GM18951 (cell line): ENCODE data around the gene ADAMTS2.

Experiments
- POLR2A ChIP-seq: IDR thresholded peaks from 4 replicates; pipeline ENCODE4 v1.6.1; 2011; ENCODE audit warnings: mild to moderate bottlenecking; ENCODE audit not compliant: insufficient read length, insufficient read depth; ENCODE audit errors: extremely low read depth
- in situ Hi-C: fragments of 300-500 bp; cut with MboI; formaldehyde crosslinking; loops from one replicate; pipeline ENCODE4 v1.12.0; 2022; ENCODE audit warnings: low sequenced_read_pairs, mixed read lengths, inconsistent platforms; ENCODE audit not compliant: unreplicated experiment

The ADAMTS2 gene

DNA sequence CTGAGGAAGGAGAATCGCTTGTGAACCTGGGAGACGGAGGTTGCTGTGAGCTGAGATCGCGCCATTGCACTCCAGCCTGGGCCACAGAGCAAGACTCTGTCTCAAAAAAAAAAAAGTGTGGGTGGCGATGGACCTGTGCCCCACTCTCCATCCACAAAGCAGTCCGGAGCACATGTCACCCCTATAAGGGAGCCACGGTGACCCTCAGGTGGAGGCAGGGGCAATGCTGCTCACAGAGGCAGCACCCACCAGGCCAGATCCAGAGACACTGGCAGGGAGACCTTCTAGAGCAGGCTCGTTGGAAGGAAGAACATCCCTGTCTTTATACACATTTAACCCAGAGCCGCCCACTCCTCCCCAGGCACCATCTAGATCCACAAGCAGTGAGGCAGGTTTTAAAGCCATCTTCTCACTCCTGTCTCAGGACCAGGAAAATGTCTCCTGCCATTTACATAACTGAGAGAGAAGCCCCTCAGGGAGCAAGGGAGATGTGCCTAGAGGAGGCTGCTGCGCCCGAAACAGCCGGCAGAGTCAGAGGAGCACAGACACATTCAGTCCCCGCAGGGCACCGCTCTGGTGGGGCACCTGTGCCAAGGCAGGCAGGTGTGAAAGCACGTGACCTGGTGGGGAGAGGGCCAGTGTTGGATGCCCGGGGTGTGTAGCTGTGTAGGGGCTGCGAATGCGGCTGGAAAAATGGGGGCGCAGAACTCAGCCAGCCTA, 31.6 kb upstream of the ADAMTS2 start:
- no peak for TF ChIP-seq POLR2A
- in situ Hi-C loops, result no loop called here

DNA sequence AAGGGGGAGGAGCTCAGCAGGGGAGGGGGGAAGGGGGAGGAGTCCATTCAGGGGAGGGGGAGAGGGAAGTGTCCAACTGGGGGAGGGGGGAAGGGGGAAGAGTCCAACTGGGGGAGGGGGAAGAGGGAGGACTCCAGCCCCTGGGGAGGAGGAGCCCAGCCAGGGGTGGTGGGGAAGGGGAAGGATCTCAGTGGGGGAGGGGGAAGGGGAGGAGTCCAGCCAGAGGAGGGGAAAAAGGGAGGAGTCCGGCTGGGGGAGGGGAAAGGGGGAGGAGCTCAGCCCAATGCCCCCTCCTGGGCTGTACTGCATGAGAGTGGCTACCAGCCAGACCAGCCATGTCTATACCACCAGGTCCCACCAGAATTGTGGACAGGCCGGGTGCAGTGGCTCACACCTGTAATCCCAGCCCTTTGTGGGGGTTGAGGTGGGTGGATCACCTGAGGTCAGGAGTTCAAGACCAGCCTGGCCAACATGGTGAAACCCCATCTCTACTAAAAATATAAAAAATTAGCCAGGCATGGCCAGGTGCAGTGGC, 30.6 kb upstream of the ADAMTS2 start:
- in situ Hi-C loops, result no loop called here
- no peak for TF ChIP-seq POLR2A

DNA sequence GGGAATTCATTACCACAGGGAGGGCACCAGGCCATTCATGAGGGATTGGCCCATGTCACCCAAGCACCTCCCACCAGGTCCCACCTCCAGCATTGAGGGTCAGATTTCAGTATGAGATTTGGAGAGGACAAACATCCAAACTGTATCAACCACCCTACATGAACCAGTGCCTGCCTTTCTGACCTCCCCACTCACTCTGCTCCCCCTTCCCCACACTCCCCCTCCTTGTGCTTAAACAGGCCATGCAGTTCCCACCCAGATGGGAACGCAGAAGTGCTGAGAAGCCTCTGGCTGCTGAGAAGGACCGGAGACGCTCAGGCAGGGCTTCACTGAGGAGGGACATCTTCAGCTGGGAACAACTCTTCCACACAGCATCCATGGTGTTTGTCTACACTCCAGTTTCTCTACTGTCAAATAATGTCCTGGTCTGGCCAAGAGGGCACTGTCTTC, 30.0 kb upstream of the ADAMTS2 start:
- TF ChIP-seq POLR2A, result no peak
- in situ Hi-C loops, result no loop called here

DNA sequence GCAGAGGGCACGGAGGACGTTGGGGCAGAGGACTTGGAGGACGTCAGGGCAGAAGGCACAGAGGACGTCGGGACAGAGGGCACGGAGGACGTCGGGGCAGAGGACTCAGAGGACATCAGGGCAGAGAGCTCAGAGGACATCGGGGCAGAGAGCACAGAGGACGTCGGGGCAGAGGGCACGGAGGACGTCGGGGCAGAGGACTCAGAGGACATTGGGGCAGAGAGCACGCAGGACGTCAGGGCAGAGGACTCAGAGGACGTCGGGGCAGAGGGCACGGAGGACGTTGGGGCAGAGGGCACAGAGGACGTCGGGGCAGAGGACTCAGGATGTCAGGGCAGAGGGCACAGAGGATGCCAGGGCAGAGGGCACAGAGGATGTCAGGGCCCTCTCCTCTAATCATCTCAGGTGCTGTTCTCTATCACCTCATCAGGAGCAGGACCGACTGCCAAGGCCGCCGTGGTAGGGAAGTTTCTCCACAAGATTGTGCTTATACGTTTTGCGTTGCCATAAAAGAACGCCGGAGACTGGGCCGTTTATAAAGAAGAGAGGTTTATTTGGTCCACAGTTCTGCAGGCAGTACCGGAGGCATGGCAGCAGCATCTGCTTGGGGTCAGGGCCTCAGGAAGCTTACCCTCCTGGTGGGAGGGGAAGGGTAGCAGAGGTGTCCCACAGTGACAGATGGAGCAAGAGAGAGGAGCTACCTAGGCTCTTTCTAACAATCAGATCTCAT, 29.4 kb upstream of the ADAMTS2 start:
- no peak for TF ChIP-seq POLR2A
- in situ Hi-C loops, result no loop called here

DNA sequence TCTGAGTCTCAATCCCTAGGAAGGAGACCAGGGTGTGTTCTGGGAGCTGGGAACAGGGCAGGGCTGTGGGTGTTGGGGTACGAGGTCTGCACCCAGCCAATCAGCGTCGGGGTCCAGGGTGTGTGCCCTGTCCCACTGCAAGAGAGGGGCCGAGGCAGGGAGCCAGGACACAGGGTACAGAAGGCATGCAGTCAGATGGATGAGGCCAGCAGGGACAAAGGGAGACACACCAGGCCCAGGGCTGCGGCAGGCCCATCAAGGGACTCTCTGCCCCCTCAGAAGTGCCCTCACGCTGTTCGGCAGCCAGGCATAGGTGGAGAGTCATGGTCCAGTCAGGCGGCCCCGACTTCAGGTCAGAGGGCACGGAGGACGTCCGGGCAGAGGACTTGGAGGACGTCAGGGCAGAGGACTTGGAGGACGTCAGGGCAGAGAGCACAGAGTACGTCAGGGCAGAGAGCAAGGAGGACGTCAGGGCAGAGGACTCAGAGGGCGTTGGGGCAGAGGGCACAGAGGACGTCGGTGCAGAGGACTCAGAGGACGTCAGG, 28.8 kb upstream of the ADAMTS2 start:
- TF ChIP-seq POLR2A, result no peak
- in situ Hi-C loops, result no loop called here

DNA sequence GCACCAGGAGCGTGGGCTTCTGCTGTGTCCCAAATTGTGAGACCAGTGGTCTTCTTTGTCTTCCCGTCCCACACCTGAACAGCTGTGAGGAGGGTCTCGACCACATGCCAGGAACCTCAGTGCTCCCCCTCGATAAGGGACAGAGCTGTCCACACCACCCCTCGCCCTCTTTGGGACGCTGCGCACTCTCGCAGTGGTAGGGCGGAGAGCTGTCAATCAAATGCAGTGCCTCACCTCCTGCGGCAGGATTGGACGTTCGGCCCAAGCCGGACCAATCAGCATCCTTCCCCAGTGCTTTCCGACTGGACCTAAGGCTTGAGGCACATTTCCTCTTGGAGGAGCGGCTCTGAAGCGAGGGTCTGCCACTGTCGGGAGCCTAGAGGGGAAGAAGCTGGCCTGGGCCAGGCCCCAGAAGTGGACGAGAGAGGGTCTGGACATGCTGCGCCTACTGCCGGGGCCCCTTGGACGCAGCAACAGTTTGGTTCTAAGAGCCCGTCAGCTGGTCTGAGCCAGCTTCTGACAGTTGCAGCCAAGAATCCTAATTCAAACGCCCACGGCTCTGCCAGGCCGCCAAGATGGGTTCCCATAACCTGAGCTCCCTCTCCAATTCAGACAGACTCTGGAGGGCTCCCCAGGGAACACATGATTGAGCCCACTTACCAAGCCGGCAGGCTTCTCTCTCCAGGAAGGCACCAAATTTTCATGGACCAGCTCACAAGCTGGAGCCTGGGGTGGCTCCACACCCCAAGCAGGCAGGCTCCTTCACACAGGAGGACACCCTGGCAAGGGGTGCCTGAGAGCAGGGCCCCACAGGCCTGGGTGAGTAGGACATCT, 28.1 kb upstream of the ADAMTS2 start:
- no peak for TF ChIP-seq POLR2A
- in situ Hi-C loops, result no loop called here

DNA sequence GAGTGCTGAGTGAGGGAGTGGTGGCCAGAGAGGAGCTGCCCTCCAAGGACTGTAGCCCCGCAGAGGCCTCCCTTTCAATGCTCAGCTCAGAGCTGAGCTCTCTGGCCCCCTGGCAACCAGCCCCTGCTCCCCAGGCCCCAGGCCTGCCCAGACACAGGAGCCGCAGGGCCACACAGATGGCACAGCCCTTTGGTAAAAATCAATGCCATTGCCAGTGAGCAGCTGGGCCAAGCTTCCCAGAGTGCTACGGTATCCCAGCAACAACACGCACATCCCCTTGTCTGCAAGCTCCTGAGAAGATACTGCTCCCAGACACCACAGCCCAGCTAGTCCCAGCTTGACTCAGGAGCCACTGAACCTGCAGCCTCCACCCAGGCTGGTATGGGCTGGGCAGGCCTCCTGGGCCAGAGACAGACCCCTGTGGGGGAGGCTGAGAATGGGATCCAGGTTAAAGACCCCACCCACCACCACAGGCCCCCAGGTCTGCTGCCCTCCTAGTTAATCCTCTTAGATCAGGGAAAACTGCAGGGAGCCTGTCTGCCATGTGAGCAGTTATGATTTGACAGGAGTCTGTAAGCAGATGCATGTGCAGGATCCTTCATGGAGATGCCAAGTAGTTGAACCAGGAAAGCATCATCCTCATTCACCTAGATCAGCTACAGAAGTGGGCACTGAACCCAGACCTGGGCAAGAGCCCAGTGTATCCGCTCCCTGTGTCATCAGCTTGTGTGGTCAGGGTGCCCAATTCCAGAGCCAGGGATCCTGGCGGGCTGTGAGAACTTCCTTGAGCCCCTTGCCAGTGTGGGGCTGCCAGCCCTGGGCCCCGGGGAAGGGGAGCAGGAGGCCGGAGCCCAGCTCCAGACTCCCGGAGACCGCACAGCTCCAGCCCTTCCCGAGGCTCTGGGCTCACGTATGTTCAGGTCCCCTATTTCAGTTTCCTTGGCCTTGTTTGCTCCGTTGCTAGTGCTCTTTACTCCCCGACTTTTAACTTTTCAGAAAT, 26.7 kb upstream of the ADAMTS2 start:
- in situ Hi-C loops, result no loop called here
- no peak for TF ChIP-seq POLR2A

DNA sequence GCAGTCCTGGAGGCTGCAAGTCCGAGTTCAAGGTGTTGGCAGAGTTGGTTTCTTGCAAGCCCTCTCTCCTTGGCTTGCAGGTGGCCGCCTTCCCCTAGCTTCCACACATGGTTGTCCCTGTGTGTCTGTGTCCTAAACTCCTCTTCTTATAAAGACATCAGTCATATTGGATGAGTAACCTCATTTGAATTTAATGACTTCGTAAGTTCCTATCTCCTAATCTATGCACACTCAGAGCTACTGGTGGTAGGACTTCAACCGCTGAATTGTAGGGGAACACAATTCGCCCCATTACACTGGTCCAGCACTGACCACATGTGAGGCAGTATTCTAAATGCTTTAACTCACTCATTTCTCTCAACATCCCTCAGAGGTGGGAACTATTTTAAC, 25.9 kb upstream of the ADAMTS2 start:
- in situ Hi-C loops, result no loop called here

DNA sequence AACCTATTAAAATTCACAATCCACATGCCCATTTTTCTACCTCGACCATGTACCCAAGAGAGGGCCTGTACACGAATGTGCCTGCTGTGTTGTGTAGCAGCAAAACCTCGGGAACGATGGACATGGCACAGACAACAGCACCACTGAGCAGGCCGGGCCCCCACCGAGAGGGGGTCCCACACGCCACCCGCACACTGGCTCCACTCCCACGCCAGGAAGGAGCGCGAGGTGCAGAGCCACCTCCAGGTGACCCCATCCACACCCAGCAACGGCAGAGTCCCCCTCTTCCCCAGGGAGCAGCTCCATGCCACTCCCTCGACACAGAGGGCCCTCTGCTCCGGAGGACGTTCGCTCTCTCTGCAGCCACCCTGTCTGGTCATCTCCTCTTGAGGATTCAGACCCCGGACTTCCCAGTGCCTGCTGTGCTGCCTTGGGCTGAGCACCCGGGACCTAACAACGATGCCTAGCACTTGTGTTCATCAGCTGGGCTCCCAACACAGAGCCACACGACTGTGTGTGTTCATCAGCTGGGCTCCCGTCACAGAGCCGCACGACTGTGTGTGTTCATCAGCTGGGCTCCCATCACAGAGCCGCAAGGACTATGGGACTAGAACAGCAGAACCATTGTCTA, 25.3 kb upstream of the ADAMTS2 start:
- no peak for TF ChIP-seq POLR2A
- in situ Hi-C loops, result no loop called here

More for the DNA sequence above, 25.9 kb upstream of the ADAMTS2 start:
- no peak for TF ChIP-seq POLR2A

DNA sequence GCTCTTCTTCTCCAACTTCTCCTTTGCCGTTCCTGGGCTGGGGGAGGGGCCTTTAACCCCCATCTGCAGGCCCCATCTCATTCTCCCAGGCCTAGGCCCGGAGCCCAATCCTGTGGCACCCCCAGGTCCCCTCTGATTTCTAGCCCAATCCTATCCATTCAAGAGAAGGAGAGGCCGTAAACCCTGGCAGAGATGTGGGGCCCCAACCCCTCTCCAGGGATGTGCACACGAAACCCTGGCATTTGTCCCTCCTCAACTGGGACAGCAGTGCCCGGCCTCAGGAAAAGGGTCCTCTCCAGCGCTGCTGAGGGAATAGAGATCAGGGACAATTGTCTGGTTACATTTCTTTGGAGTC, 24.2 kb upstream of the ADAMTS2 start:
- in situ Hi-C loops, result no loop called here
- TF ChIP-seq POLR2A, result no peak

DNA sequence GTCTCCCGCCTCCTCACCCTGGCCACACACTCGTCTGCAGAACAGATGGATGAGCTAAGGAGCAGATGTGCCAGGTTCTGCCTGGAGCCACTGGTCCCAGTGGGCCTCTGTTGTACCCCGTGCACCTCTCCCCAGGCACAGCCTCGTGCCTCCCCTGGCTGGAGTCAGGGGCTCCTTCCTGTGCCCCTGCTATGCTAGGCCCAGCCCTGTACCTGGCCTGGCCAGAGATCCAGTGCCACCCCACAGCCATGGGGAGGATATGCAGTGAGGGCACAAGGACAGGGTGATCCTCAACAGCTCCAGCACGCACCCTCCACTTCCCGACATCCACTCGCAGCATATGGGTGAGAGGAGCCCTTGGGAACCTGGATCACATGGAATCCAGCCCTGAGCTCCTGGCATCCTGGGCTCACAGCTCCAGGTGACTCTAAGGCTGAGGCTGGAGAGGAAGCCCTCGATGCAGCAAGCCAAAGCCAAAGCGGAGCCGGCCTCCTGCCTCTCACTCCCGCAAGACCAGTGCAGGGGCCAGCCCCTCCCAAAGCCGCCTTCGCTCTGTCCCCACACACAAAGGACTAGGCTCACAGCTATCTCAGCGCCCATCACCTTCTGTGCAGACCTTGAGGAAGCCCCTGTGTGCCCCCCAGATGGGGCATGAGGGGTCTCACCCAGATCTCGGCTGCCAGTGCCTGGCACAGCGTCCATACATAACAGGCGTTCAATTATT, 23.7 kb upstream of the ADAMTS2 start:
- in situ Hi-C loops, result no loop called here
- no peak for TF ChIP-seq POLR2A

DNA sequence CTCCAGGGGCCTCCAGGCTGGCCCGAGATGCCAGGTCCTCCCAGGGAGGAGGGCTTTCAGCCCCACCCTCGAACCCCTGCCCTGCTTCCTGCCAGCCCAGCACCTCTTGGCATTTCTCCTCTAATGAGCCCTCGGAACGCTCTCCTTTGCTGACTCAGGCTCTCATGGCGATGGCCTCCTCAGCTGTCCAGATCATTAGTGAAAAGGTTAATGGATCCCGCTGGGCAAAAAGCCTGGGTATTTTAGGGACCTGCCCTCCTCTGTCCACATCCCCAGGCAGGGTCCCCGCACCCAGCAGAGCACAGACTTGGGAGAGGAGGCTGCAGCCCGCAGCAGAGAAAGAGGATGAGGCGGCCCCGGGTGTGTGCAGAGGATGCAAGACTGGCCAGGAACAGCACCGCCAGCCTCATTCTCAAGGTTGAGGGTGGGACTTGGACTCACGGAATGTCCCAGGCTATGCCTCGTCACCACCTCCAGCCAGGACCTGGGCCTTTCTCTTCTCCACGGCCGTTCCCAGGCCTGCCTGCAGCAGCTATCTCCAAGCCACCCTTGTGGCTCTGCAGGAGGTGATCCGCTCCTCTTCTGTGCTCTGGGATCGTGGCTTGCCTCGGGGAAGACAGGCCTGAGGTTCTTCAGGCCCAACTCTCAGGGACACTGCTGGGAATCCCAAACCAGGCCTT, 23.0 kb upstream of the ADAMTS2 start:
- no peak for TF ChIP-seq POLR2A

More for the DNA sequence above, 23.0 kb upstream of the ADAMTS2 start:
- in situ Hi-C loops, result no loop called here
